Fibroblast of peridontal ligament (primary cell): ENCODE results near the gene C7orf33.
A peak's percentile ranks its signal among the peaks of the same experiment; 100 is the strongest.
"Not testable (repeated sequence)": the region's sequence is repeated elsewhere in the genome, so short reads cannot be mapped to it uniquely, and the experiment has no call there.

ENCODE experiments used
- DNase-seq: peaks from one replicate; pipeline ENCODE4 v3.0.0-alpha.2; 2010; ENCODE audit errors: extremely low read depth

C7orf33 gene, protein sequence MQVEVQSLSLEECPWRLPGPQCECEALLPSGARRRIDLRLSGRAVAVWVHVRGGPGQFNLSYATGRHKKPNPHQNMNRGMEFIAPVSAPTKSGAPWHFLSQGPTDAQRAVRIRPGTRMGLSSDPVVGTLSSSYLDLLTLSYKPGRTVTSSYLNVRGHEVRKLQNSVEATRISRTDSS

DNA sequence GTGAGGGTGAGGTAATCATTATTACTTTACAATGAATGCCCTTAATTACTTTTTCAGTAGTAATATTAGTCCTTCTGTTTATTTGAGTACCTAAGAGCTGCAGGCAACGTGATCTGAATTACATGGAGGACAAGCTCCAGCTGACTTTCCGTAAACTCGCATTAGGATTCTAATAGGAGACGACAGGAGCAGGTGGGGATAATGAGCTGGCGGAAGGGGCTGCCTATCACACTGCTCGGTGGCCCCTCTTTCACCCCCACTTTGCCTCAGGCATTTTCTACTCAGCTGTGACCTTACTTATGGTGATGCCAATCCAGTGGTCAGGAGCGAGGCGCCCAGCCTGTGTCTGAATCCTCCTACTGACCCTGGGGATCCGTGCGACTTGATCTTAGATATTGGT lies at the start of gene C7orf33:
TSS of gene C7orf33 (plus strand) at position 296 of the 400 bp plus-strand sequence. CDS start 160 bp downstream, outside the sequence.
- DNase-seq, result no peak

GRCh38 chr7:148541891-148542504 lies 48.6 kb upstream of the C7orf33 start:
- DNase-seq, result no peak

- no peak for DNase-seq
Observed at GRCh38 chr7:148543302-148543701, 47.3 kb upstream of the C7orf33 start.

GRCh38 chr7:148545172-148545571 lies 45.4 kb upstream of the C7orf33 start:
- no peak for DNase-seq

DNA sequence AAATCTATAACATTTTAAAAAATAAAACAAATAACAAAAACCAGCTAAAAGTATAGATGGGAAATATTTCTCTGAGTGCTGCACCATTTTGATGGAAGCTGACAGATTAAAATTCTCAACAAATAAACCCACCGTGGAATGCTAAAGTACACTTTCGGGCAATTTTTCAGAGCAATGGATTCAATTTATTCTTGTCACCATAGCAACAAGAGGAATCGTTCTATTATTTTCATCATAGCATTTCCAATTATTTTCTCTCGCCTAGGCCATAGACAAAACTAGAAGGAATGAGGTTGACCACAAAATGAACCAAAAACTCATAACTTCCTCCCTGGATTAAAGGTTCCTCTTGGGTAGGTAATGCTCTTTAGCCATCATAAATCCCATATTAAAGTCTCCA lies 44.6 kb upstream of the C7orf33 start:
- no peak for DNase-seq

GRCh38 chr7:148546857-148547256 lies 43.7 kb upstream of the C7orf33 start:
- no peak for DNase-seq

DNA sequence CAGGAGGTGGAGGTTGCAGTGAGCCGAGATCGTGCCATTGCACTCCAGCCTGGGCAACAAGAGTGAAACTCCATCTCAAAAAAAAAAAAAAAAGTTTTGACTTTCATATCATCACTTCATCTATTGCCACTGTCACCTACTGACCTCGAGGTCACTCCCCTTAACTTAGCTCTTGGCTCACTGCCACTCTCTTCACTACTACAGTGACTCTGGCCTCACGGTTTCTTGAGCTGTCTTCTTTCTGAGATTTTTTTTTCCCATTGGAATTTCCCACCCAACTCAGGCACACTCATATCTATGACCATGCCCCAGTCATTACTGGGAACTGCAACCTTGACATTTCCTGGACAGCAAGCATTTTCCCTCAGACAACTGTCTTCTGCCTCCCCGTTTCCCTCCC lies 42.6 kb upstream of the C7orf33 start:
- DNase-seq, result no peak

- DNase-seq, result no peak
Observed at GRCh38 chr7:148553979-148554378, 36.6 kb upstream of the C7orf33 start.

GRCh38 chr7:148556892-148557291 lies 33.7 kb upstream of the C7orf33 start:
- DNase-seq, result no peak

DNA sequence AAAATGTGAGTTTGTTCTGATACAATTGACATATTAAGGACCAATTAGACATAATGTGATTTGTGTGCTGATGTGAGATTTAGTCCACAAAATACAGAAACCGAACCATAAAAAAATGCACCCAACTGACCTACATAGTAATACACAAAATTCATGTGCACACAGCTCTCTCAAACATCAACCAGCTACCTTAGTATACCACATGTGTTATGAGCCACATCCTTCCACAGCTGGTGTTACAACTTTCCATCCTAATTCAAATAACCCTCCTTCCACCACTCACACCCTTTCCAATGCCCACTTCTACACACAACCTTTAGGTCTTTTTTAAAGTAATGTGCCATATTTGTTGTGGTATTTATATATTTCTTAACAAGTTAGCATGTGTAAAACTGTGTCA lies 31.7 kb upstream of the C7orf33 start:
- no peak for DNase-seq

DNA sequence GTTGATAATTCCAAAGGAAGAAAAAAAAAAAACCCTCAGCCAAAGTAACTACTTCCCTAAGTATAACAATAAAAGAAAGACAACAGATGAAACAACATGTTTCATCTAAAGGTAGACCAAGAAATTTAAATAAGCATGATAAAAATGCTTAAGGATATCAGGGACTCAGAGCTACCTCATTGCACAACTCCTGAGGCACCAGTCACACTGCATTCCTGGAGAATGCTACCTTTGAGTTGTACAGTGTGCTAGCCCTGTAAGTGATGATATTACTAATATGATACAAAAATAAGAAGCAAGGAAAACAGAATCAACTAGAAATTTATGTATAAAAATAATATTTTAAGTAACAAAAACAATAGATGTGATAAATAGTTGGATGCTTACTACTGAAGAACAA lies 29.5 kb upstream of the C7orf33 start:
- DNase-seq, result no peak

GRCh38 chr7:148563583-148564274 lies 26.8 kb upstream of the C7orf33 start:
- no peak for DNase-seq

- peak; percentile 52 for DNase-seq
Observed at GRCh38 chr7:148564275-148564951, 26.2 kb upstream of the C7orf33 start.

DNA sequence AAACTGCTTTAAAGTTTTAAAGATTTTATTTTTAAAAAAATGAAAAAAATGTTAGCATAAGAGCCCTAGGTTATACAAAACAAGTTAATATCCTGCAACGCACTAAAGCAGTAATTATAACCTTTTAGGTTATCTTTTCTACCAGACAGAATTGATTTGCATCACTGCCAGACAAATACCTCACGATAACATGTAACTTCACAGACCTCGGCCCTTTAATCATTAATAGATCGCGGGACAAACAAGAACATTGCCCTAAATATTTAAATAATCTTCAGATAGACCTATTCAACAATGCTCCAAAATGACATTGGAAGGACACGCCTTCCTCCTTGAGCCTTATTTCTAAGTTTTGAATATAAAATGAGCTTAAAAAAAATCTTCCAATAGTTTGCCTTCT lies 23.8 kb upstream of the C7orf33 start:
- DNase-seq, result no peak

DNA sequence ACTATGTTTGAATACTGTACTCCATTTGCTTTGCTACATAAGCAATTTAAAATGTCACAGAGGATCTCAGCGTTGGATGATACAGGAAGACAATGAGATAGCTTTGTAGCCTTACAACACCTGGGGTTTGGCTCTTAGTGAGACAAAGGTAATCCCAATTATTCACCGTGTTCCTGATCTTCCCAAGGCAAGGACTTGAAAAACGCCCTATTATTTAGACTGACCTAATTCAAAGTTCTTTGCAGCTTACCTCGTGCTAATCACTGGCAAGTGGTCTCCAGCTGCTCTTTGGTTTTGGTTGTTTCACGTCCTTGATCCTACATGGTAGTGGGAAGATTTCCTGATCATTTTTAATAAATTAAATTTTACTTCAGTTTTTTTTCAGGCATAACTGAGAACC lies 23.0 kb upstream of the C7orf33 start:
- DNase-seq, result no peak

DNA sequence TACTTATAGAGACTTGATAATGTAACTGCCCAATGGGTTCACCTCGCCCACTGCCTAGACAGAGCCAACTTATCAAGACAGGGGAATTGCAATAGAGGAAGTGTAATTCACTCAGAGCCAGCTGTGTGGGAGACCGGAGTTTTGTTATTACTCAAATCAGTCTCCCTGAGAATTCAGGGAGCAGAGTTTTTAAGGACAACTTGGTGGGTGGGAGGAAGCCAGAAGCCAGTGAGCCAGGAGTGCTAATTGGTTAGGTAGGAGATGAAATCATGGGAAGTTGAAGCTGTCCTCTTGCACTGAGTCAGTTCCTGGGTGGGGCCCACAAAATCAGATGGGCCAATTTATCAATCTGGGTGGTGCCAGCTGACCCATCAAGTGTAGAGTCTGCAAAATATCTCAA lies 20.1 kb upstream of the C7orf33 start:
- DNase-seq, result no peak

GRCh38 chr7:148570973-148571372 lies 19.6 kb upstream of the C7orf33 start:
- DNase-seq, result not testable (repeated sequence)

DNA sequence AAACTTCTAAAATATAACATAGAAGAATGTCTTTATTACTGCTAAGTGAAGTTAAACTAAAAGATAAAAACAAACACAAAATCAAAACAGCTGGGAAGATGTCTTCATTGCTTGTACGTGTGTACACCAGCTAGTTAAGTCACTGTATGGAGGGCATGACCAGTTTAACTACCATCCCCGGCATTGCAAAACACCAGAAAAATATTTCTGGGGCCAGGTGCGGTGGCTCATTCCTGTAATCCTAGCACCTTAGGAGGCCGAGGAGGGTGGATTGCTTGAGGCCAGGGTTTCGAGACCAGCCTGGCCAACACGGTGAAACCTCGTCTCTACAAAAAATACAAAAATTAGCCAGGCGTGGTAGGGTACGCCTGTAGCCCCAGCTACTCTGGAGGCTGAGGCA lies 19.2 kb upstream of the C7orf33 start:
- DNase-seq, result no peak

- DNase-seq, result no peak
Observed at GRCh38 chr7:148572067-148572522, 18.5 kb upstream of the C7orf33 start.

GRCh38 chr7:148573581-148573980 lies 17.0 kb upstream of the C7orf33 start:
- DNase-seq, result not testable (repeated sequence)

DNA sequence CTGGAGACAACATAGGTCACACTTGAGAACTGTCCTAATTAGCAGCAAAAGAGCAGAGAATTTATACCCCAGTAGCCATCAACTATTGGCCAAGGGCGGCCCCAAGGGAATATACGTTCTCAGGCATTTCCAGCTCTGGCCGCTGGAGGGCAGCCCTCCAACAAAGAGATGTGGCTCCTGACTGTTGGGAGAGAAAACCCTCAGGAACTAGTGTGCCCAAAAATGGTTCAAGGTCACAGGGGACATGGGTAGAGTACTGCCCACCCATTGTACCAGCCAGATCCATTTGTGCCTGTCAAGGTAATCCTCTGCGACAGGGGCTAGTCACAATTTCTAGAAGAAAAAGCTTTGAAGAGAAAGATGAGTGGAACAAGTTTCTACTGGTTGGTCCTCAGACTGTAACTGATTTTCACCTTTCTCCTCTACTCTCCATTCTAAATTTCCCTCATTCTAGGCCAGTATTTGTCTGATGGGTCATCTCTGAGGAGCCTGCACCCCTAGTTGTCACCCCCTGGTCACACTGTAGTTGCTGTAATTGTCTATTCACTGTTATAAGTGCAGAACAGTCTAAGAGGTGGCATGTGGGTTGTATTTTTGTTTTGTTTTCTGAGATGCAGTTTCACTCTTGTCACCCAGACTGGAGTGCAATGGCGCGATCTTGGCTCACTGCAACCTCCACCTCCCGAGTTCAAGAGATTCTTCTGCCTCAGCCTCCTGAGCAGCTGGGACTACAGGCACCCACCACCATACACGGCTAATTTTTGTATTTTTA lies 14.7 kb upstream of the C7orf33 start:
- peak; percentile 64 for DNase-seq

GRCh38 chr7:148579366-148579765 lies 11.2 kb upstream of the C7orf33 start:
- DNase-seq, result no peak
